GM20000 (cell line): ENCODE results near the gene XAGE1A.
"Not testable (repeated sequence)": the region's sequence is repeated elsewhere in the genome, so short reads cannot be mapped to it uniquely, and the experiment has no call there.

ENCODE experiments used
- DNase-seq: peaks from one replicate; pipeline ENCODE4 v3.0.0; 2012; ENCODE audit warnings: low spot score
- CTCF ChIP-seq: IDR thresholded peaks from 2 replicates; pipeline ENCODE4 v1.5.1; 2012; ENCODE audit warnings: mild to moderate bottlenecking, control low read depth; ENCODE audit errors: extremely low read depth, missing control alignments

Gene XAGE1A

GRCh38 chrX:52542311-52542710 lies 46.7 kb downstream of the XAGE1A start:
- no peak for DNase-seq
- TF ChIP-seq CTCF = no peak

GRCh38 chrX:52544147-52544840 lies 48.7 kb downstream of the XAGE1A start:
- no peak for DNase-seq
- TF ChIP-seq CTCF = no peak

GRCh38 chrX:52548769-52549168 lies 53.2 kb downstream of the XAGE1A start:
- DNase-seq = not testable (repeated sequence)
